Measurements from ENCODE around the gene EXD2.

GRCh38 chr14:69153152-69153872 is 38.0 kb upstream of the EXD2 start:
- TF ChIP-seq POLR2A (IDR thresholded peaks at IDR 0.05), result peak; percentile 72
- TF ChIP-seq, protein P1, sequence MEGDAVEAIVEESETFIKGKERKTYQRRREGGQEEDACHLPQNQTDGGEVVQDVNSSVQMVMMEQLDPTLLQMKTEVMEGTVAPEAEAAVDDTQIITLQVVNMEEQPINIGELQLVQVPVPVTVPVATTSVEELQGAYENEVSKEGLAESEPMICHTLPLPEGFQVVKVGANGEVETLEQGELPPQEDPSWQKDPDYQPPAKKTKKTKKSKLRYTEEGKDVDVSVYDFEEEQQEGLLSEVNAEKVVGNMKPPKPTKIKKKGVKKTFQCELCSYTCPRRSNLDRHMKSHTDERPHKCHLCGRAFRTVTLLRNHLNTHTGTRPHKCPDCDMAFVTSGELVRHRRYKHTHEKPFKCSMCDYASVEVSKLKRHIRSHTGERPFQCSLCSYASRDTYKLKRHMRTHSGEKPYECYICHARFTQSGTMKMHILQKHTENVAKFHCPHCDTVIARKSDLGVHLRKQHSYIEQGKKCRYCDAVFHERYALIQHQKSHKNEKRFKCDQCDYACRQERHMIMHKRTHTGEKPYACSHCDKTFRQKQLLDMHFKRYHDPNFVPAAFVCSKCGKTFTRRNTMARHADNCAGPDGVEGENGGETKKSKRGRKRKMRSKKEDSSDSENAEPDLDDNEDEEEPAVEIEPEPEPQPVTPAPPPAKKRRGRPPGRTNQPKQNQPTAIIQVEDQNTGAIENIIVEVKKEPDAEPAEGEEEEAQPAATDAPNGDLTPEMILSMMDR (IDR thresholded peaks at IDR 0.05), result peak in 2 of 3 donors; percentile 30 to 33

Measured in ovary (tissue), 3 donors.